T-helper 1 cell treated with Interleukin-12 subunit alpha and Interleukin-12 subunit beta and Interleukin-4 antibody, amounts not matched to agents 30 μg/mL and 1 μg/mL, for 36 hours (primary cell): ENCODE results near the gene RNF13.

ENCODE experiments used
- H3K27ac Mint-ChIP-seq: one replicate; pipeline ENCODE4 v1.8.0; 2021; ENCODE audit warnings: mild to moderate bottlenecking, mixed read lengths
- H3K27me3 Mint-ChIP-seq: one replicate; pipeline ENCODE4 v1.8.0; 2021; ENCODE audit warnings: low read depth, mixed read lengths
- H3K36me3 Mint-ChIP-seq: one replicate; pipeline ENCODE4 v1.8.0; 2021; ENCODE audit warnings: low read depth, mixed read lengths
- H3K4me1 Mint-ChIP-seq: one replicate; pipeline ENCODE4 v1.8.0; 2021; ENCODE audit warnings: low read depth, mixed read lengths
- H3K4me3 Mint-ChIP-seq: one replicate; pipeline ENCODE4 v1.8.0; 2021; ENCODE audit warnings: mild to moderate bottlenecking, moderate library complexity, mixed read lengths
- H3K9me3 Mint-ChIP-seq: one replicate; pipeline ENCODE4 v1.8.0; 2021; ENCODE audit warnings: mixed read lengths

The RNF13 gene

DNA sequence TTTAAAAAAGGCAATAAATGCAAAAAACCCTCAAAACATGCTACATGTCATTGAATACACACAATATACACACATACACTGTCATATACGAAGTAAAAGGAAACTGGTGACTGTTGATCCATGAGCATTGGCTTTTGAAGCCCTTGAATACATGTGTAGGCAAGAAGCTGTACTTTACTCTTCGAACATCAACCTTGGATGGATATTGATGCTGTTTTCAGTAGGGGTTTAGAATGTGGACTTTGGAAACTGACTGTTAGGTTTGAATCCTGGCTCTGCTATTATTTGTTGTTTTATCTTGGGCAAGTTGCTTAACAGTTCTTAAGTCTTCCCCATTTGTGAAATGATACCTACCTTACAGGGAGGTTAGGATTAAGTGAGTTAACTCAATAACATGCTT, 30.5 kb downstream of the RNF13 start:
- Mint-ChIP-seq H3K4me1 (peaks cover 14% of the 10 kb centered on the region), H3K36me3 (peaks cover 25% of the 10 kb centered on the region), H3K4me3 (no peak overlapping the region), H3K9me3 (peaks cover 8% of the 10 kb centered on the region), H3K27me3 (no peaks in the 10 kb centered on the region), H3K27ac (no peak overlapping the region)

DNA sequence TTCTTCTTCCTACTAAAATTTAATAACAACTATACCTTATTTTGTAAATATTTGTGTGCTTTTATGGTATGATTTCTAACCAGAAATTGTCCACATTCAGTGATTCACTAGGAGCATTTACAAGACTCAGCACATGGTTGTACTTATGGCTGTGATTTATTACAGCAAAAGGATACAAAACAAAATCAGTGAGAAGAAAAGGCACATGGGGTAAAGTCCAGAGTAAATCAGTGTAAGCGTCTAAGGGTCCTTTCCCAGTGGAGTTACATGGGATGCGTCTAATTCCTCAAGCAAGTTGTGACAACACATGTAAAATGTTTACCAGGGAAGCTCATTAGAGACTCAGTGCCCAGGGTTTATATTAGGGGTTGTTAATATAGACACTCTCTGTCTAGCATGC, 31.1 kb downstream of the RNF13 start:
- Mint-ChIP-seq H3K4me1 (peaks cover 15% of the 10 kb centered on the region), H3K27ac (no peak overlapping the region), H3K36me3 (peaks cover 27% of the 10 kb centered on the region), H3K4me3 (no peak overlapping the region), H3K9me3 (peaks cover 8% of the 10 kb centered on the region), H3K27me3 (no peaks in the 10 kb centered on the region)

DNA sequence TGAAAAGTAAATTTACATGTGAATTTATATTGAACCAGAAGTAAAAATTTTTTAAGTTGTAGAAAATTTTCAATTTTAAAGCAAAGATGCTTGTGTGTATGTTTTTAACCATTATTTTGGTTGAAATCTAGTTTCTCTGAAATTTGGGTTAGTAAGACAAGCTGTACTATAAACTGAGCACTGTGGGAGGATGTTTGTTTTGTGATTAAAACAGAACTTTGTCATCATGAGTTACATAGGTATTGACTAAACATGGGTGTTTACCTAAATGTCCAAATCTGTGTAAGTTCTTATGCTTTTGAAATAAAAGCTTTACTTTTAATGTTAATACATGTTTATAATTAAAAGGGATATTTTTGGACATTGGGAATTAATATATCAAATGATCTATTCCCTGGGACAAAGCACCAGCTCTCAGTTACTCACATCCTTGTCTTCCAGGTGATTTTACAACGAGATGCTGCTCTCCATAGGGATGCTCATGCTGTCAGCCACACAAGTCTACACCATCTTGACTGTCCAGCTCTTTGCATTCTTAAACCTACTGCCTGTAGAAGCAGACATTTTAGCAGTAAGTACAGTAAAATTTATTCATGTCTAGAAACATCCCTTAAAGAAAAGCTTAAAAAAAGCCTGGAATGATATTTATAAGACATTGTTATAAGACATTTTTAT, 32.7 kb downstream of the RNF13 start:
- Mint-ChIP-seq H3K4me1 (peaks cover 11% of the 10 kb centered on the region), H3K4me3 (no peak overlapping the region), H3K27ac (no peak overlapping the region), H3K36me3 (peaks cover 28% of the 10 kb centered on the region), H3K27me3 (no peaks in the 10 kb centered on the region), H3K9me3 (no peaks in the 10 kb centered on the region)

DNA sequence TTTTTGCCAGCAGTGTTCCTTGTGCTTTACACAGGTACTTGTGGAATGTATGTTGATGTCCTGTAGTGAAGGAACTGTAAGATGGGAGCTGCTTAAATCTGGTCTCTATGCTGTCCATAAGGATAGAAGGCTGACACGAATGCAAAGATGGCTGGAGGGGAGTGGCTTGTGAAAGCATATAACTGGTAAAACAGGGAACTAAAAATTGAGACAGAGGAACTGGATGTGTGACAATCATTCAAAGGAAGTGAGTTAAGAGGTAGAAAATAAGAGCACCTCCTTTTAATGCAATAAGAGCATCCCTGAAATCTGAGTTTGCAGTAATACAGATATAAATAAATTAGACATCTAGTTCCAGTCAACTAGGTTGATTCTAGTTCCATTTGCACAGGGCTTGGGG, 35.2 kb downstream of the RNF13 start:
- H3K27me3 Mint-ChIP-seq = no peaks in the 10 kb centered on the region
- peaks cover 34% of the 10 kb centered on the region for H3K36me3 Mint-ChIP-seq
- no peaks in the 10 kb centered on the region for H3K9me3 Mint-ChIP-seq
- no peak overlapping the region for H3K27ac Mint-ChIP-seq
- peaks cover 4% of the 10 kb centered on the region for H3K4me1 Mint-ChIP-seq
- H3K4me3 Mint-ChIP-seq = no peak overlapping the region

DNA sequence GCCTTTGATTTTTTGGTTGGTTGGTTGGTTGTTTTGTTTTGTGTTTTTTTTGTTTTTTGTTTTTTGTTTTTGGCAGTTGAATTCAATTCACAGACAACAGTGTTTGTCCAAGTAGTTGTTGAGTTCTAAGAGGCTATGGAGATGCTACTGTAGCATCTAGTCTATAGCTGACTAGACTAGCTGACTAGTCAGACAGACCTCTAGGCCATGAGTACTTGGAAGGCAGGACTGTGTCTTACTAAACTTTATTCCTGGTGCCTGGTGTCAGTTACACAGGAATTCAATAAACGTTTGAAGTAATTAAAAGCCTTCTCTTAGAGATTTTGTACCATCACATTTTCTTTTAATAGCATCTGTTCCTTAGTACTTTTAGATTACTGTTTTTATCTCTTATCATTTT, 35.7 kb downstream of the RNF13 start:
- Mint-ChIP-seq H3K27me3 (no peaks in the 10 kb centered on the region), H3K4me1 (peaks cover 4% of the 10 kb centered on the region), H3K9me3 (no peaks in the 10 kb centered on the region), H3K4me3 (no peak overlapping the region), H3K36me3 (peaks cover 35% of the 10 kb centered on the region), H3K27ac (no peak overlapping the region)

DNA sequence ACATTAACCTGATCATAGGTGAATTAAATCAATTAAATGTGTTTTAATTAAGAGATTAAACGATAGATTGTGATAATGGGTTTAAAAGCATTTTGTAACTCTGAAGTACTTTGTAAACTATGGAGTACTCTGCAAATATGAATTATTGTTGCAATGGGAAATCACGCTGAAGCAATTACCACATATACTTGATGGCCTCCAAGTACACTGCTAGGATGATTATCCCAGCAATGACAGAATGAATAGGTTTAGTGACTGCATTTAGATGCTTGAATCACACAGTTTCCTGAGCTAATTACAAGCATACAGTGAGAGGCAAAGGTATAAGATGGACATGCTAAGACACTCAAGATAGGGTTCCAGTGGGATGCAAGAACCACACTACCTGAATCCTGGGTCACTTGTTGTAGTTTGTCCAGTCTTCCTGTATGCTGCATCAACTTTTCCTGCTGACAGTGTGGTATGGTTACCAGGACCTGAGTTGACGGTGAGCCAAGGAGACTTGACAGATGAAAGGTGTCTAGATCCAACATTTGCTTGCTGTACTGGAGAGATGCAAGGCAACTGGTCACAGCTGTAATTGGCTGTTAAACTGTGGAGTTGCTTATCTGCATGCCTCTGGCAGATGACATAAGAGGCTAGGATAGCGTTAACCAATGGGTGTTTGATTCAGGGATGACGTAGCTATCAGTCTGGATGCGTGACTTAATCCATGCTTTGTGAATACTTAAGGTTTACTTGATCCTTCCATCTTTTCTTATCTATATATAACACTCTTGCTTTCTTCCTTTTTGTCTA, 38.0 kb downstream of the RNF13 start:
- Mint-ChIP-seq H3K4me1 (peaks cover 4% of the 10 kb centered on the region), H3K9me3 (no peaks in the 10 kb centered on the region), H3K27me3 (no peaks in the 10 kb centered on the region), H3K36me3 (peaks cover 41% of the 10 kb centered on the region), H3K27ac (no peak overlapping the region), H3K4me3 (no peak overlapping the region)

DNA sequence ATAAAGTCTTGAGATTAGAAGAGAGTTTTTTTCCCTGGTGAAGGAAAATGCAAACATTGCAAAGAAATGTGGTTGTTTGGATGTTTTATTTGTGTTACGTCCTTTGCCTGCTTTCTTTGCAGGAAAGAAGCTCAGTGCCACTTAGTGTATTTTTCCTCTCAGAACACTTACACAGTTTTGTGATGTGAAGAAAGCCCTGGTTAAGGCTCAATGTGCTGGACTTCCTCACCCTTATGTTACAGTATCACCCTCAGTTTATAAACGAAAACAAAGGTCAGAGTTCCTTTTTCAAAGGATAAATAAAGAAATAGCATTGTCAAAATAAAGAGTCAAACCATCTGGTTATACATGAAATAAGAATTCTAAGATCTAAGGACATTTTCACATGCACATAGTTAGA, 45.9 kb downstream of the RNF13 start:
- Mint-ChIP-seq H3K9me3 (no peaks in the 10 kb centered on the region), H3K4me3 (no peak overlapping the region), H3K36me3 (peaks cover 18% of the 10 kb centered on the region), H3K4me1 (no peaks in the 10 kb centered on the region), H3K27me3 (no peaks in the 10 kb centered on the region), H3K27ac (no peak overlapping the region)

DNA sequence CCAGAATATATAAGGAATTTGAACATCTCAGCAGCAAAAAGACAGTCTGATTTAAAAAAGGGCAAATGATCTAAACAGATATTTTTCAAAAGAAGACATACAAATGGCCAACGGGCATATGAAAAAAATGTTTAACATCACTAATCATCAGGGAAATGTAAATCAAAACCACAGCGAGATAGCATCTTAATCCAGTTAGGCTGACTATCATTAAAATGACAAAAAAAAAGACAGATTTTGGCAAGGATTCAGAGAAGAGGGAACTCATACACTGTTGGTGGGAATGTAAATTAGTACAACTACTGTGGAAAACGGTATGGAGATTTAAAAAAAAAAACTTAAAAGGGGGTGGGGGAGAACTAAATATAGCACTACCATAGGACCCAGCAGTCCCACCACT, 47.9 kb downstream of the RNF13 start:
- H3K4me3 Mint-ChIP-seq = no peak overlapping the region
- H3K4me1 Mint-ChIP-seq = no peaks in the 10 kb centered on the region
- H3K27ac Mint-ChIP-seq = no peak overlapping the region
- H3K27me3 Mint-ChIP-seq = no peaks in the 10 kb centered on the region
- peaks cover 3% of the 10 kb centered on the region for H3K9me3 Mint-ChIP-seq
- H3K36me3 Mint-ChIP-seq = peaks cover 21% of the 10 kb centered on the region

DNA sequence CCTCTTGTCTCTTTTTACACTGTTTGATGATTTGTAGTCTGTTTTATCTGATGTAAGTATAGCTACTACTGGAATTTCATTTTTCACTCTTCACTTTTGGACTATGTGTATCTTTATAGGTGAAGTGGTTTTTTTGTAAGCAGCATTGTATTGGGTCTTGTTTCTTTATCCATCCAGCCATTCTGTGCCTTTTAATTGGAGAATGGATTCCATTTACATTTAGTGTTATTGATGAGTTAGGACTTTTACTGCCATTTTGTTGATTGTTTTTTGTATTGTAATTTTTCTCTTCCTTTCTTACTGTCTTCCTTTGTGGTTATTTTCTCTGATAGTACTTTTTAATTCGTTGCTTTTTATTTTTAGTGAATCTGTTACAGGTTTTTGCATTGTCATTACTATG, 54.5 kb downstream of the RNF13 start:
- Mint-ChIP-seq H3K4me1 (peaks cover 2% of the 10 kb centered on the region), H3K4me3 (no peak overlapping the region), H3K27me3 (no peaks in the 10 kb centered on the region), H3K27ac (no peak overlapping the region), H3K36me3 (peaks cover 38% of the 10 kb centered on the region), H3K9me3 (peaks cover 28% of the 10 kb centered on the region)

DNA sequence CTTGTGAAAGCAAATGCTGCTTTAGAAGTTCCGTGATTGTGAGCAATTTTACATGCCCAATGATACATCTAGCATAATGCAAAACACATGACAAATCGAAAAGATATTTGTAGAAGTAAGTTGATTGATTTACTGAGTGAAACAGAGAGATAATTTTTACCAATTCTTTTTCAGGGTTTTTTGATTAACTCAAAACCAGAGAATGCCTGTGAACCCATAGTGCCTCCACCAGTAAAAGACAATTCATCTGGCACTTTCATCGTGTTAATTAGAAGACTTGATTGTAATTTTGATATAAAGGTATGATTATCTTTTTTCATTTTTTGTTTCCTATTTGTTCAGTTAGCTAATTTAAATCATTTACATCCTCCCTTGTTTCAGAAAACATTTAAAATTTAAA, 58.8 kb downstream of the RNF13 start:
- Mint-ChIP-seq H3K27me3 (no peaks in the 10 kb centered on the region), H3K4me1 (peaks cover 2% of the 10 kb centered on the region), H3K9me3 (peaks cover 22% of the 10 kb centered on the region), H3K27ac (no peak overlapping the region), H3K4me3 (no peak overlapping the region), H3K36me3 (peaks cover 28% of the 10 kb centered on the region)

DNA sequence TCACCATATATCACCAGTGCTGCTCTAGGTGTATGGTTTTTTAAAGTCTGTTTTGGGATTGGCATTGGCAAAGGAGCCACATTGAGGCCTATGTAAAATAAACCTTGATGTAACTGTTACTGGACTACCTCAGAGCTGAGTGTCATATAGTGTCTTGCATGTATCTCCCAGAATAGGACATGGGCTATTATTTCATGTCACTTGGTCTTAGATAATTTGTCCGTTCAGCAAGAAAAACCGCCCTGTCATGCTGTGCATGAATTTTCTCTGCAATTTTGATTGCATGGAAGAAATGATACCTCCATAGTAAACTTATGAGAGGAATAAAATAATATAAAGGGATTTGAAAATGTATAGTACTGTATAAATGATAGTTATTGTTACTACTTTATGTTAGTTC, 59.6 kb downstream of the RNF13 start:
- no peak overlapping the region for H3K27ac Mint-ChIP-seq
- H3K4me3 Mint-ChIP-seq = no peak overlapping the region
- H3K9me3 Mint-ChIP-seq = peaks cover 19% of the 10 kb centered on the region
- peaks cover 22% of the 10 kb centered on the region for H3K36me3 Mint-ChIP-seq
- no peaks in the 10 kb centered on the region for H3K27me3 Mint-ChIP-seq
- H3K4me1 Mint-ChIP-seq = peaks cover 2% of the 10 kb centered on the region

DNA sequence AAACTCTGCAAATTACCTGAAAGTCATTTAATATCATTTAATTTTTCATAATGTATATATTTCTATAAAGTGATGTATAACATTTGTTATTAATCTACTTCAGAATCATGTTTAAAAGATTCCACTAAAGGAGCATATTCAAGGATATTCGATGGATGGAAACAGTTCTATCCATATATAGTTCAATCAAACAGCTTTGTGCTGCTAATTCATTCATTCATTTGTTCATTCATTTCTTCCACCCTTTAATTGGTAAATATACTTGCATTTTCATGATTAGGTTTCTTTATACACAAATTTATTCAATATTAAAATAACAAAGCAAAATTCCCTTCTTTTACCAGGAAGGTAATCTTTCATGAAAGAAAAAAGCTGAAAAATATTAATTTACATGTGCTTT, 64.7 kb downstream of the RNF13 start:
- H3K4me3 Mint-ChIP-seq = no peak overlapping the region
- H3K9me3 Mint-ChIP-seq = no peaks in the 10 kb centered on the region
- peaks cover 3% of the 10 kb centered on the region for H3K36me3 Mint-ChIP-seq
- H3K27ac Mint-ChIP-seq = no peak overlapping the region
- no peaks in the 10 kb centered on the region for H3K4me1 Mint-ChIP-seq
- H3K27me3 Mint-ChIP-seq = no peaks in the 10 kb centered on the region

DNA sequence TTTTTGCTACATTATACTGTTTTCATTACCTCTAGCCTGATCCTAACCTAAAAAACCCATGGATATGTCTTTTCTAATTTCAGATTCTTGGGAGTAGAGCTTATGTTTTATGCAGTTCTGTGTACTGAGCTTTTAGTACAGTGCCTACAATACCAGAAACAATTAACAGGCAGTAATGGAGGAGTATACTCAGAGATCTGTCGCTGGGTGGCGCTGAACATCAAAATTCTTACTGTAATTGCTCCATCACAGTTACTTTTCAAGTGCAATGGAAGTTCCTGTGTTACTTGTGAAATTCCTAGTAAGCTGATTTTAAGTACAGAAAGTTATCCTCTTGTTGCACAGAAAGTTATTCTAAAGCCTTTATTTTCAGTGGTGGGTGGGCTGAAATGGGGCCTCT, 66.9 kb downstream of the RNF13 start:
- no peaks in the 10 kb centered on the region for H3K27me3 Mint-ChIP-seq
- peaks cover 5% of the 10 kb centered on the region for H3K9me3 Mint-ChIP-seq
- no peak overlapping the region for H3K27ac Mint-ChIP-seq
- peaks cover 8% of the 10 kb centered on the region for H3K36me3 Mint-ChIP-seq
- H3K4me3 Mint-ChIP-seq = no peak overlapping the region
- H3K4me1 Mint-ChIP-seq = peaks cover 2% of the 10 kb centered on the region

DNA sequence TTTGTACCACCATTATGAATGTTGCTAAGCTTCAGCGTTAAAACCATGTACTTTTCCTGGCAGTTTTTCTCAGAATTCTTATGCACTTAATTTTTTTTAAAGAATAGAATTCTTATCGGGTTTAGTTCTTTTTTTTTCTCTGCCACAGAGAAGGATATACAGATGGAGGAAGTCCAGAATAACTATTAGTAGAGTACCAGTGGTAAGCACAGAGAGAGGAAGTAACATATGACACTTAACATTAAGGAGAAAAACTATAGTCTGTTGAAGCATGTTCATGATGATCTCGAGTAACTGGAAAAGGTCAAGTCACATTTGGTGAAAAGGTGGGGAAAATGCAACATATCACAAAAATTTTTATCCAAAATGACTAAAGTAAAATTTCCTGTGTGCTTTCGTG, 68.9 kb downstream of the RNF13 start:
- H3K9me3 Mint-ChIP-seq = peaks cover 5% of the 10 kb centered on the region
- H3K27me3 Mint-ChIP-seq = no peaks in the 10 kb centered on the region
- H3K27ac Mint-ChIP-seq = no peak overlapping the region
- H3K36me3 Mint-ChIP-seq = peaks cover 6% of the 10 kb centered on the region
- H3K4me3 Mint-ChIP-seq = no peak overlapping the region
- H3K4me1 Mint-ChIP-seq = peaks cover 7% of the 10 kb centered on the region

DNA sequence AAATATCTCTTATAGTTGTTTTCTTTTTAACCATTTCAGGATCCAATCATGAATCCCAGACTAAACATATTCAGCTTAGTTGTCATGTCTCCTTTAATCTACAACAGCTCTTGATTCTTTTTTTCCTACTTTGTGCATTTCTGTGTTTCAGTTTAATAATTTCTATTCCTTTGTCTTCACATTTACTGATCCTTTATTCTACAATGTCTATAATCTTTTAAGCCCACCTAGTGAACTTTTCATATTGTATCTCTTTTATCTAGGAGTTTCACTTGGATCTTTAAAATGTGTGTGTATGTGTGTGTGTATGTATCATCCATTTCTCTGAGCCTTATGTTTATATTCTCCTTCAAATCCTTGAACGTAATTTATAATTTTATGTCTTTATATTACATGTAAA, 70.1 kb downstream of the RNF13 start:
- H3K36me3 Mint-ChIP-seq = peaks cover 6% of the 10 kb centered on the region
- H3K4me1 Mint-ChIP-seq = peaks cover 7% of the 10 kb centered on the region
- H3K9me3 Mint-ChIP-seq = peaks cover 5% of the 10 kb centered on the region
- no peaks in the 10 kb centered on the region for H3K27me3 Mint-ChIP-seq
- H3K4me3 Mint-ChIP-seq = no peak overlapping the region
- H3K27ac Mint-ChIP-seq = no peak overlapping the region
